Gastroesophageal sphincter (tissue), 4 donors: ENCODE results near the gene PTH2. TPM values are rescaled to one million over a fixed set of nuclear protein-coding genes. Genes with fewer than 3 reads are reported as not detected.
A peak's percentile ranks its signal among the peaks of the same experiment; 100 is the strongest.

Experiments used
- ATAC-seq: fragments of 150-250 bp; one replicate; pipeline ENCODE4 v1.9.1; 2016; ENCODE audit warnings: mild to moderate bottlenecking, moderate library complexity
- H3K27ac ChIP-seq, 4 donors: fragments of 200-600 bp; sonication (generic) in 3 of 4; 1 replicate in 3 of 4; 2 replicates in 1 of 4; pipeline ENCODE4 v1.5.1; 2016 to 2019
- H3K27me3 ChIP-seq: fragments of 200-600 bp; sonication (generic); one replicate; pipeline ENCODE4 v1.5.1; 2019
- H3K36me3 ChIP-seq, 2 donors: fragments of 200-600 bp; sonication (generic); one replicate each; pipeline ENCODE4 v1.5.1; 2019; ENCODE audit warnings: control low read depth in 1 of 2
- H3K4me1 ChIP-seq, 3 donors: fragments of 200-600 bp; sonication (generic); 1 replicate in 2 of 3; 2 replicates in 1 of 3; pipeline ENCODE4 v1.5.1; 2016 to 2019; ENCODE audit warnings: control low read depth in 2 of 3
- H3K4me3 ChIP-seq, 2 donors: fragments of 200-600 bp; sonication (generic); one replicate each; pipeline ENCODE4 v1.5.1; 2019; ENCODE audit warnings: mild to moderate bottlenecking in 1 of 2, moderate library complexity in 1 of 2
- H3K9me3 ChIP-seq, 3 donors: fragments of 200-600 bp; sonication (generic); one replicate each; pipeline ENCODE4 v1.5.1; 2017 to 2019; ENCODE audit warnings: control low read depth in 2 of 3
- EP300 ChIP-seq: sonication (generic); formaldehyde crosslinking; IDR thresholded peaks from one replicate; pipeline ENCODE4 v1.6.1; 2017; ENCODE audit warnings: antibody characterized with exemption, mild to moderate bottlenecking
- POLR2A ChIP-seq, 2 donors: fragments of 450-650 bp; IDR thresholded peaks; one replicate each; pipeline ENCODE4 v1.6.1; 2017; ENCODE audit warnings: antibody characterized with exemption in 2 of 2, mild to moderate bottlenecking in 2 of 2, moderate library complexity in 1 of 2
- POLR2AphosphoS5 ChIP-seq: sonication (generic); formaldehyde crosslinking; IDR thresholded peaks from one replicate; pipeline ENCODE4 v1.6.1; 2017; ENCODE audit warnings: antibody characterized with exemption
- WGBS, 2 donors: methylation state at CpG; one replicate each; pipeline ENCODE4 v1.1.5; 2018; ENCODE audit warnings: low coverage in 1 of 2; 5-methylcytosine and 5-hydroxymethylcytosine counted together
- total RNA-seq, 4 donors: library from RNA; depleted of rRNA; stranded (reverse); fragments of >200 nt; gene quantifications; one replicate each; pipeline ENCODE4 v1.1.0, GENCODE V29; 2016
- TF ChIP-seq, protein P1 (sequence below), 4 experiments: fragments of 200-600 bp in 2 of 4; fragments of 450-650 bp in 2 of 4; sonication (generic) in 1 of 4; IDR thresholded peaks; one replicate each; pipeline ENCODE4 v1.5.1; 2017 to 2019; ENCODE audit warnings: antibody characterized with exemption in 4 of 4, mild to moderate bottlenecking in 2 of 4, moderate library complexity in 2 of 4

Gene PTH2
- total RNA-seq, 4 donors from 2014 or later: not detected

DNA sequence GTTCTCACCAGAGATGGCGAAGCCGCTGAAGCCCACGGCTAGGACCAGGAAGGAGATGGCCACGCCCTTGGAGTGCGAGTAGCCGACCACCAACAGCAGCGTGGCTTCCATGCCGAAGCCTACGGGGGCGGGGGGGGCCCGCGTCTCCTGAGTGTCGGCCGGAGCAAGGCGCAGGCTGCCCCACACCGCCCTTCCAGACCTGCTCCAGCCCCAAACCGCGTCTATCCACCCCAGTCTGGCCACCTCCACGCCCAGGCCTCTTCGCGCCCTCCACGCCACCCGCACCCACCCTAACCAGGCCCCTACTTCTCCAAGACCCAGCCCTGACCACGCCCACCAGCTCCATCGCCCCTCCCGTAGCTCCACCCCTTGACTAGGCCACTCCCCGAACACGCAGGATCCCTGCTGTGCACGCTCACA is 8.1 kb upstream of the PTH2 start:
- H3K27ac ChIP-seq: no peak overlapping the region
- 49 to 100% methylated on average over 2 to 14 of the region's 29 CpGs for WGBS, 2 donors
- H3K4me1 ChIP-seq: peaks cover 0 to 20% (median 9%) of the 10 kb centered on the region in 3 donors
- ATAC-seq: no peak
- H3K9me3 ChIP-seq: no peaks in the 10 kb centered on the region
- peaks cover 100% of the 10 kb centered on the region for H3K27me3 ChIP-seq
- no peaks in the 10 kb centered on the region for H3K36me3 ChIP-seq
- TF ChIP-seq, protein P1, sequence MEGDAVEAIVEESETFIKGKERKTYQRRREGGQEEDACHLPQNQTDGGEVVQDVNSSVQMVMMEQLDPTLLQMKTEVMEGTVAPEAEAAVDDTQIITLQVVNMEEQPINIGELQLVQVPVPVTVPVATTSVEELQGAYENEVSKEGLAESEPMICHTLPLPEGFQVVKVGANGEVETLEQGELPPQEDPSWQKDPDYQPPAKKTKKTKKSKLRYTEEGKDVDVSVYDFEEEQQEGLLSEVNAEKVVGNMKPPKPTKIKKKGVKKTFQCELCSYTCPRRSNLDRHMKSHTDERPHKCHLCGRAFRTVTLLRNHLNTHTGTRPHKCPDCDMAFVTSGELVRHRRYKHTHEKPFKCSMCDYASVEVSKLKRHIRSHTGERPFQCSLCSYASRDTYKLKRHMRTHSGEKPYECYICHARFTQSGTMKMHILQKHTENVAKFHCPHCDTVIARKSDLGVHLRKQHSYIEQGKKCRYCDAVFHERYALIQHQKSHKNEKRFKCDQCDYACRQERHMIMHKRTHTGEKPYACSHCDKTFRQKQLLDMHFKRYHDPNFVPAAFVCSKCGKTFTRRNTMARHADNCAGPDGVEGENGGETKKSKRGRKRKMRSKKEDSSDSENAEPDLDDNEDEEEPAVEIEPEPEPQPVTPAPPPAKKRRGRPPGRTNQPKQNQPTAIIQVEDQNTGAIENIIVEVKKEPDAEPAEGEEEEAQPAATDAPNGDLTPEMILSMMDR (IDR thresholded peaks at IDR 0.05): no peak
- TF ChIP-seq POLR2AphosphoS5 (no peak), EP300 (no peak), POLR2A (IDR thresholded peaks at IDR 0.05) (no peak)
- no peak overlapping the region for H3K4me3 ChIP-seq

DNA sequence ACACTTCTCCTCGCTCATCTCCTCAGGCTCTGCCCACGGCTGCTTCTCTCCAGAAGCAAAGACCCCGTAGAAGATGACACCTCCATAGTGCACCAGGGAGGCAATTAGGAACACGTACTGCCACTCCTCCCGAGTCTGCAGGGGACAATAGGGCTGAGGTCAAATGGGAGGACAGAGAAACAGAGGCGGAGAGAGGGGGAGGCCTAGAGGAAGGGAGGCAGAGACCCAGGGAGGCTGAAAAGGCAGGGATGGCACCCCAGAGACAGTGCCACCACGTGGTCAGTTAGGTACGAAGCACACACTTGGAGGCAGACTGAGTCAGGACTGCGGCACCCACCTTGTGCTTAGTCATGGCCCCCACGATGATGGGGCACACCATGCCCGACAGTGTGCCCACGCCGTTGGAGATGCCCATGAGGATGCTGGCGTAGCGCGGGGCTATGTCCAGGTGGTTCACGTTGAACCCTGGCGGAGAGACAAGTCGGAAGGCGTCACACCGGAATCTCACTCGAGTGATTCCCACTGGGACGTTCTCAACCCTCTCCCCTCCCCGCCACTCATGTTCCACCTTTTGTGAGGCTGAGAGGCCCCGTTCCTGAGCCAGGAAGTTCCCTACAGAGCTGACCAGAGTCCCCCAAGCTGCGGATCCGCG is 7.6 kb upstream of the PTH2 start:
- Histone ChIP-seq H3K9me3 (no peaks in the 10 kb centered on the region), H3K36me3 (no peaks in the 10 kb centered on the region), H3K4me1 (peaks cover 0 to 20% (median 9%) of the 10 kb centered on the region in 3 donors), H3K4me3 (no peak overlapping the region), H3K27me3 (peaks cover 100% of the 10 kb centered on the region), H3K27ac (no peak overlapping the region)
- TF ChIP-seq, protein P1 (IDR thresholded peaks at IDR 0.05): peak in 1 of 4 experiments; percentile 12
- TF ChIP-seq POLR2A (IDR thresholded peaks at IDR 0.05): no peak
- WGBS, 2 donors: 29 to 45% methylated on average over 3 to 5 of the region's 28 CpGs
- no peak for ATAC-seq

DNA sequence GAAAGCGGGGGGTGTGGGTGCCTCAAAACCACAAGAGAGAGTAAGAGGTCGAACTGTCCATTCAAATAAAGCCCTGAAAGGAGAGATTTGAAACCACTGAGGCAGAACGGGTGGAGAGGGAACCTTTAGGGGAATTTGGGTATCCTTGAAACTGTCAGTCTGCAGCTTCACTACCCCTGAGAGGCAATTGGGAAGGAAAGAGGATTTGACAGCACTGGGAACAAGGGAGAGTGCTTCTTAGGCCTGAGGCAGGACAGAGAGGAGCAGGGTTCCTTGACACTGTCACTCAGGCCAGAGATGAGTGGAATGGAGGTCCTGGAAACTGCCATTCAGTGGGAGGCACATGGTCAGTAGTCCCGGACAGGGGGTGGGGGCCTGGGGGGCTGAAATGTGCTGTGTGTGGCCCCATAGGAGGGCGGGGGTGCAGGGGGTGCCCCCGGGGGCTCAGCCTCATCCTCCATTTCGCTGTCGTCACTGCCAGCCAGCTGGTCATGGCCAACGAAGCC is 7.0 kb upstream of the PTH2 start:
- WGBS, 2 donors: 71 to 83% methylated on average over 3 to 4 of the region's 9 CpGs
- Histone ChIP-seq H3K27ac (no peak overlapping the region), H3K27me3 (peaks cover 100% of the 10 kb centered on the region), H3K4me3 (no peak overlapping the region), H3K4me1 (peaks cover 0 to 20% (median 9%) of the 10 kb centered on the region in 3 donors), H3K9me3 (no peaks in the 10 kb centered on the region), H3K36me3 (no peaks in the 10 kb centered on the region)
- no peak for ATAC-seq
- TF ChIP-seq, protein P1 (IDR thresholded peaks at IDR 0.05): no peak
- TF ChIP-seq POLR2AphosphoS5 (no peak), EP300 (no peak), POLR2A (IDR thresholded peaks at IDR 0.05) (no peak)

DNA sequence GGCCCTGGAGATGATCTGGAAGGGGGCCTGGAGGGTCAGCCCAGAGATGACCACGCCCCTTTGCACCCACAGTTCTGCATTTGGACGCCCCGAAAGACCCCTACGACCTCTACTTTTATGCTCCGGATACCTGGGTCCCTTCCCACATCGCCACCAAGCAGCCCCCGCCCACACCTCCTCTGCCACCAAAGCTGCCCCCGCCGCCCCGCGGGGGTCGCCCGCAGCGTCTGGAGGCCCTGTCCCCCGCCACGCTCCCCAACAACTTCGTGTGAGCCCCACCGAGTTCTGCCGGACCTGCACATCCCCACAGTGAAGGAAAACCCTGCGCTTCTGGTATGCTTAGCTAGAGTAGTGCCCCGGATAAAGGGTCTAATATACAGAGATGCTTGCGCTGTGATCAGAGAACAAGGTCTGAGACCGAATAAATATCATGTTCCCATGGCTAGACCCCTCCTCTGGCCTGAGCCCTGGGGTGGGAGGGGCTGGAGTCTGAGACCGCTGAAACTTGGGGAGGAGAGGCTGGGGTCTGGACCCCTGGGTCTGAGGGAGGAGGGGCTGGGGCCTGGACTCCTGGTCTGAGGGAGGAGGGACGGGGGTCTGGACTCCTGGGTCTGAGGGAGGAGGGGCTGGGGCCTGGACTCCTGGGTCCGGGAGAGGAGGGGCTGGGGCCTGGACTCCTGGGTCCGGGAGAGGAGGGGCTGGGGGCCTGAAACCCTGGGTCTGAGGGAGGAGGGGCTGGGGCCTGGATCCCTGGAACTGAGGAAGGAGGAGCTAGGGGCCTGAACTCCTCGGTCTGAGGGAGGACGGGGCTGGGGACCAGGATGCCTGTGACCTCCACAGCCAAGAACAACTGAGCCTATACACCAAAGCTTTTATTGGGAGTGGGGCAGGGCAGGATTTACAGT is 5.6 kb upstream of the PTH2 start:
- Histone ChIP-seq H3K36me3 (no peaks in the 10 kb centered on the region), H3K27me3 (peaks cover 100% of the 10 kb centered on the region), H3K9me3 (no peaks in the 10 kb centered on the region), H3K4me3 (no peak overlapping the region), H3K4me1 (peaks cover 0 to 23% (median 9%) of the 10 kb centered on the region in 3 donors), H3K27ac (no peak overlapping the region)
- TF ChIP-seq POLR2AphosphoS5: no peak
- TF ChIP-seq, protein P1 (IDR thresholded peaks at IDR 0.05): no peak
- no peak for TF ChIP-seq EP300
- no peak for TF ChIP-seq POLR2A (IDR thresholded peaks at IDR 0.05)
- ATAC-seq: no peak
- 0% methylated on average over 1 of the region's 29 CpGs for WGBS, 2 donors
